ENCODE measurements around the gene LGALS8.
"Not testable (repeated sequence)": the region's sequence is repeated elsewhere in the genome, so short reads cannot be mapped to it uniquely, and the experiment has no call there.

LGALS8 gene

GRCh38 chr1:236536540-236536939 lies 12.8 kb downstream of the LGALS8 start:
- no peak for DNase-seq (ENCODE audit: extremely low read depth in 1 of 2, low read depth in 1 of 2)

GRCh38 chr1:236540813-236541465 lies 17.2 kb downstream of the LGALS8 start:
- DNase-seq (ENCODE audit: extremely low read depth in 1 of 2, low read depth in 1 of 2): no peak

- no peak for DNase-seq (ENCODE audit: extremely low read depth in 1 of 2, low read depth in 1 of 2)
Measured at GRCh38 chr1:236541710-236542109, 17.9 kb downstream of the LGALS8 start.

GRCh38 chr1:236543065-236543669 lies 19.4 kb downstream of the LGALS8 start:
- DNase-seq (ENCODE audit: extremely low read depth in 1 of 2, low read depth in 1 of 2): no peak

- DNase-seq (ENCODE audit: extremely low read depth in 1 of 2, low read depth in 1 of 2): no peak
Measured at GRCh38 chr1:236545621-236546169, 21.9 kb downstream of the LGALS8 start.

GRCh38 chr1:236548452-236548851 lies 24.7 kb downstream of the LGALS8 start:
- DNase-seq (ENCODE audit: extremely low read depth in 1 of 2, low read depth in 1 of 2): no peak

GRCh38 chr1:236550961-236551851 lies 27.4 kb downstream of the LGALS8 start:
- no peak for DNase-seq (ENCODE audit: extremely low read depth in 1 of 2, low read depth in 1 of 2)

GRCh38 chr1:236552096-236552495 lies 28.3 kb downstream of the LGALS8 start:
- no peak for DNase-seq (ENCODE audit: extremely low read depth in 1 of 2, low read depth in 1 of 2)

GRCh38 chr1:236552901-236553300 lies 29.1 kb downstream of the LGALS8 start:
- no peak for DNase-seq (ENCODE audit: extremely low read depth in 1 of 2, low read depth in 1 of 2)

- no peak for DNase-seq (ENCODE audit: extremely low read depth in 1 of 2, low read depth in 1 of 2)
Measured at GRCh38 chr1:236553370-236553769, 29.6 kb downstream of the LGALS8 start.

GRCh38 chr1:236556606-236557005 lies 32.8 kb downstream of the LGALS8 start:
- DNase-seq (ENCODE audit: extremely low read depth in 1 of 2, low read depth in 1 of 2): no peak

GRCh38 chr1:236558081-236558480 lies 34.3 kb downstream of the LGALS8 start:
- DNase-seq (ENCODE audit: extremely low read depth in 1 of 2, low read depth in 1 of 2): no peak

GRCh38 chr1:236558846-236559245 lies 35.1 kb downstream of the LGALS8 start:
- no peak for DNase-seq (ENCODE audit: extremely low read depth in 1 of 2, low read depth in 1 of 2)

- no peak for DNase-seq (ENCODE audit: extremely low read depth in 1 of 2, low read depth in 1 of 2)
Measured at GRCh38 chr1:236560213-236560771, 36.5 kb downstream of the LGALS8 start.

- no peak for DNase-seq (ENCODE audit: extremely low read depth in 1 of 2, low read depth in 1 of 2)
Measured at GRCh38 chr1:236561976-236562375, 38.2 kb downstream of the LGALS8 start.

GRCh38 chr1:236565530-236565929 lies 41.7 kb downstream of the LGALS8 start:
- no peak for DNase-seq (ENCODE audit: extremely low read depth in 1 of 2, low read depth in 1 of 2)

GRCh38 chr1:236568285-236568894 lies 44.6 kb downstream of the LGALS8 start:
- DNase-seq (ENCODE audit: extremely low read depth in 1 of 2, low read depth in 1 of 2): no peak

- no peak for DNase-seq (ENCODE audit: extremely low read depth in 1 of 2, low read depth in 1 of 2)
Measured at GRCh38 chr1:236575523-236575922, 51.7 kb downstream of the LGALS8 start.

- DNase-seq (ENCODE audit: extremely low read depth in 1 of 2, low read depth in 1 of 2): no peak
Measured at GRCh38 chr1:236576004-236576403, 52.2 kb downstream of the LGALS8 start.

GRCh38 chr1:236577041-236577440 lies 53.3 kb downstream of the LGALS8 start:
- not testable (repeated sequence) for DNase-seq (ENCODE audit: extremely low read depth in 1 of 2, low read depth in 1 of 2)

- DNase-seq (ENCODE audit: extremely low read depth in 1 of 2, low read depth in 1 of 2): no peak
Measured at GRCh38 chr1:236578661-236579060, 54.9 kb downstream of the LGALS8 start.
